ENCODE data around the gene STARD3. TPM values are rescaled to one million over a fixed set of nuclear protein-coding genes. Genes with fewer than 3 reads are reported as not detected.

The STARD3 gene
- total RNA-seq, 1 donor from 2014 or later = 87.6 TPM

DNA sequence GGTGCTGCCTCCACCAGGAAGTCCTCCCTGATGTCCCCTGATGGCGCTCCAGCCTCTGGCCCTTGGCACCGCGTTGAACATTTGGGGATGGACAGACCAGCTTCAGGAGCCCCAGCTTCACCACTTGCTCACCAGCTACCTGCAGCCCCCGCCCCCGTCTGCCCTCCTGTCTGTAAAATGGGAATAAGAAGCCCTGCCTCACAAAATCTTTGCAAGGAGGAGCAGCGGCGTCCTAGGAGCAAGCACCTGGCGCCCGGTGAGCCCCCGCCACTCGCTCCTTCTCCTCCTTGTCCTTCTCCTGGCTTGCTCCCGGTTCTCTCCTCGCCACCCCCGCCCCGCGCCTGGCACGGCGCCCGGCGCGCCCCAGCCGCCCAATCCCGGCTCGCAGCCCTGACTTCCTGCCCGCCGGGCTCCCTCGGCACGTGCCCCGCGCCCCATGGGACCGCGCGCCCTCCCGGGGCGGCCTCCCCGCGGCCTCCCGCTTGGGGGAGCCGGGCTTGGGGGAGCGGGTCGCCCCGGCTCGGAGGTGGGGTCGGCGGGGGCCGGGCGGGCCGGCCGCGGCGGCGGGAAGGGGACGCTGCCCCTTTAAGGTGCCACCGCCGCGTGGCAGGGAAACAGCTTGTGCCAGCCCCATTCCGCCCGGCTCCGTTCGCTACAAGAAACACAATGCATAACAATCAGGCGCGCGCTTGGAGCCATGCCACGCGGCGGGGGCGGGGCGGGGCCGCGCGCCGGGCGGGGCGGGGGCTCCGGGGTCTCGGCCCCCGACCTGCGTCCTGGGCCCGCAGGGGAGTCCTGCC, 19.3 kb upstream of the STARD3 start:
- intact Hi-C loops (cut with DNase I) = no loop called here
- no peaks in the 10 kb centered on the region for H3K9me3 ChIP-seq
- no peak overlapping the region for H3K27ac ChIP-seq
- TF ChIP-seq, protein P1, sequence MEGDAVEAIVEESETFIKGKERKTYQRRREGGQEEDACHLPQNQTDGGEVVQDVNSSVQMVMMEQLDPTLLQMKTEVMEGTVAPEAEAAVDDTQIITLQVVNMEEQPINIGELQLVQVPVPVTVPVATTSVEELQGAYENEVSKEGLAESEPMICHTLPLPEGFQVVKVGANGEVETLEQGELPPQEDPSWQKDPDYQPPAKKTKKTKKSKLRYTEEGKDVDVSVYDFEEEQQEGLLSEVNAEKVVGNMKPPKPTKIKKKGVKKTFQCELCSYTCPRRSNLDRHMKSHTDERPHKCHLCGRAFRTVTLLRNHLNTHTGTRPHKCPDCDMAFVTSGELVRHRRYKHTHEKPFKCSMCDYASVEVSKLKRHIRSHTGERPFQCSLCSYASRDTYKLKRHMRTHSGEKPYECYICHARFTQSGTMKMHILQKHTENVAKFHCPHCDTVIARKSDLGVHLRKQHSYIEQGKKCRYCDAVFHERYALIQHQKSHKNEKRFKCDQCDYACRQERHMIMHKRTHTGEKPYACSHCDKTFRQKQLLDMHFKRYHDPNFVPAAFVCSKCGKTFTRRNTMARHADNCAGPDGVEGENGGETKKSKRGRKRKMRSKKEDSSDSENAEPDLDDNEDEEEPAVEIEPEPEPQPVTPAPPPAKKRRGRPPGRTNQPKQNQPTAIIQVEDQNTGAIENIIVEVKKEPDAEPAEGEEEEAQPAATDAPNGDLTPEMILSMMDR (IDR thresholded peaks at IDR 0.05) = peak in 1 of 3 experiments; percentile 9
- H3K4me1 ChIP-seq = no peaks in the 10 kb centered on the region
- peak overlapping the region; percentile 70 to 79 for H3K4me3 ChIP-seq
- H3K27me3 ChIP-seq = no peaks in the 10 kb centered on the region
- DNase-seq (ENCODE audit: low spot score in 2 of 2) = peak in 1 of 2 donors; percentile 77
- H3K36me3 ChIP-seq = no peaks in the 10 kb centered on the region

DNA sequence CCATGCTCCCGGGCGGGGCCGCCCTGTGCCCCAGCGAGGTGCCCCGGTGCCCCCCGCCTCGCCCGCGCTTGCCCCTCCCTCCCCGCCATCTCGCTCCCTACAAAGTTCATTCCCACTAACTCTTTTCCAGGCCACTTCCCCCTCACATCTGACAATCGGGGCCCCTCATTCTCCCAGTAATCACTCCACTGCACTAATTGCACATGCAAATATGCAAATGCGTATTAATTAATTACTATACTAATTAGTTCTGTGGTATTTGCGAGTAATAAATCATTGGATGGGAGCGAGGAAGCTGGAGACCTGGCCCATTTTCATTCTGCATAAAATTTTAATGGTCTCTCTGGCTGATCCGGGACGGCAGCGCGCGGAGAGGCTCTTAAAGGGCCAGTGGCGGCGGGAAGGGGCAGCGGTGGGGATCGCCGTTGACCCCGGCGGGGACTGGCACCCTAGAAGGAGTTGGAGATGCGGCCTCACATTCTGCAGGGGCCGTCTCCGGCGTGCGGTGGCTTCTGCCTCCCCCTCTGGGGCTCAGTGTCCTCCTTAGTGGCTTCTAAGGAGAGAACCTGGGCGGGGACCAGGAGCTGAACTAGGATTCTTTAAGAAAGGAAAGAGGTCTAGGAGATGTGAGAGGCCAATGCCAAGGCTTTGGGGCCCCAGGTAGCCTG, 18.6 kb upstream of the STARD3 start:
- H3K9me3 ChIP-seq = no peaks in the 10 kb centered on the region
- TF ChIP-seq, protein P1 (IDR thresholded peaks at IDR 0.05) = no peak
- intact Hi-C loops (cut with DNase I) = no loop called here
- no peak for DNase-seq (ENCODE audit: low spot score in 2 of 2)
- peak overlapping the region; percentile 70 to 79 for H3K4me3 ChIP-seq
- H3K36me3 ChIP-seq = no peaks in the 10 kb centered on the region
- H3K4me1 ChIP-seq = peaks cover 0 to 2% of the 10 kb centered on the region in 2 donors
- no peaks in the 10 kb centered on the region for H3K27me3 ChIP-seq
- H3K27ac ChIP-seq = no peak overlapping the region

DNA sequence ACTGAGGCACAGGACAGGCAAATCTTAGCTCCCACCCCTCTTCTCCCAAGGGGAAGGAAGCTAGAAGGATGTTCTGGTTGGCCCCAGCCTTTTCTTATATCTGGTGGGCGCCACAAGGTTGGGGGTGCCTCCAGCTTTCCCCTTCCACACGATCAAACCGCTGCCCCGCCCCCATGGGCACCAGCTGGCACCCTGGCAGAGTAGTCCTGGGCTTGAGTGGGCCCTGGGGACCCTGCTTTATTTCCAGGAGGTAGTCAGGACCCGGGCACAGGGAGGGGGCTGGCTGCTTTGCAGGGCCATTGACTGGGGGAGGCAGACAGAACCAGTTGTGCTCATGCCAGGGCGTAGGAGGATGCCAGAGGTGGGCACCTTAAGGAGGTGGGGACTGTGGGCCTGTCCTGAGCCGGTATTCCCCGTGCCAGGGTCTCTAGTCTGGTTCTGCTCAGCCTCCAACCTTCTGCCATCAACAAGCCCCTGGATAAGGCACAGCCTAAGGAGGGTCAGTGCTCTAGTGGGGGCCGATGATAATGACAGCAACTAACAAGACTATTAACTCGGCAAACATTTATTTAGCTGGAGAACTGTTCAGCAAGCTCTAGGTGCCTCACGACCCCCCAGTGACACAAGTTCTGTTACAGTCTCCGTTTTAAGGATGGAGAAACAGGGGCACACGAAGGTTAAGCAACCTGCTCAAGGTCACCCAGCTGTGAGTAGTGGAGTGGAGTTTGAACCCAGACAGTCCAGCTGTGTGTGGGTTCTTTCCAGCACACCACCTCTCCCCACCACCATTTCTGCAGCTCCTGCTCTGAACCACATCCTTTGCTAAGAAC, 17.8 kb upstream of the STARD3 start:
- H3K4me3 ChIP-seq = peak overlapping the region in 1 of 2 donors; percentile 70
- H3K27ac ChIP-seq = no peak overlapping the region
- no peaks in the 10 kb centered on the region for H3K9me3 ChIP-seq
- no peak for DNase-seq (ENCODE audit: low spot score in 2 of 2)
- TF ChIP-seq, protein P1 (IDR thresholded peaks at IDR 0.05) = no peak
- intact Hi-C loops (cut with DNase I) = no loop called here
- no peaks in the 10 kb centered on the region for H3K36me3 ChIP-seq
- H3K27me3 ChIP-seq = no peaks in the 10 kb centered on the region
- peaks cover 0 to 2% of the 10 kb centered on the region in 2 donors for H3K4me1 ChIP-seq

DNA sequence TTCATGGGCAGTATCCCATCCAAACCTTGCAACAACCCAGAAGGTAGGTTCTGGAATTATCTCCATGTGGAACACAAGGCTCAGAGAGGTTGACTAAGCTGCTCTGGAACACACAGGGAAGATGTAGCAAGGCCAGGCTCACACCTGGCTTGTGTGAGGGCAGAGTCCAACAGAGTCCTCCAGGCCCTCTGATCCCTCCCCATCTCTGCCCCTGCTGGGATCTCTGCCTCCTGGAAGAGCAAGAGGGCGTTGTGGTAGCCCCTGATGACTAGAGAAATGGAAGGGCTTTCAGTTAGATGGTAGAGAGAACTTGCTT, 17.2 kb upstream of the STARD3 start:
- Histone ChIP-seq H3K27ac (no peak overlapping the region), H3K4me3 (no peak overlapping the region), H3K4me1 (peaks cover 0 to 2% of the 10 kb centered on the region in 2 donors), H3K9me3 (no peaks in the 10 kb centered on the region), H3K27me3 (no peaks in the 10 kb centered on the region), H3K36me3 (no peaks in the 10 kb centered on the region)
- intact Hi-C loops (cut with DNase I) = no loop called here
- TF ChIP-seq, protein P1 (IDR thresholded peaks at IDR 0.05) = no peak
- DNase-seq (ENCODE audit: low spot score in 2 of 2) = no peak

DNA sequence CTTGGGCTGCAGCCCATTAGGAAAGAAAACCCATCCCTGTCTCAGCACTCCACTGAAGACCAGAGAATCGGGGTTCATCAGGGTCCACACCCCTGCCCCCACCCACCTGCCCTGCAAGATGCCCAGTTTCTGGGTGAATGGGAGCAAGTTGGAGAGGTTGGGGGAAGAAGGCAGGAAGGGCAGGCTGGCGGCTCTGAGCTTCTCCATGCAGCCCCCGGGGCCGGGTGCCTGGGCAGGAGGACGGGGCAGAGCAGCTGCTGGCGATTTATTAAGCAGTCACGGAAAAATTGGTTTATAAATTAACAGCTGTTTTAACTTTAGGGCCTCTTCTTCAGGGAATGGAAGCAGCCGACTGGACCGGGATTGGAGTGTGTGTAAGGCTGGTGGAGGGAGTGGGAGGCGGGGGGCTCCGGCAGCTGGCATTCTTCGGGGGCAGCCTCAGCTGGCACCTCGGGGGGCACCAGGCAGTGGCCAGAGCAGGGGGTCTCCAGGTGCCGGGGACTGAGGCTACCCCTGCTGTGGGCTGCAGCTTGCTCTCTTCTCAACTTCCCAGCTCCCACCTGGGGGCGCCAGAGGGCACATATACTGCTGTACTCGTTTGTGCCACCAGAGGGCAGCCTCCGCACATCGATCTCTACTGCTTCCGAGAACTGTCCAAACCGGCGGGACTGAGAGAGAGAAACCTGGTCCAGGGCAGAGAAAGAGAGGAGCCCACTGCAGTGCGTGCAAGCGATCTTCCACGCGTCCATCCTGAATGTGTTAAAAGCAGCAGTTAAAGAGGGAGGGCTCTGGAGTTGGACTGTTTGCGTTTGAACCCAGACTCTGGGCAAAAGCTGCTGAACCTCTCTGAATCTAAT, 15.2 kb upstream of the STARD3 start:
- H3K9me3 ChIP-seq = no peaks in the 10 kb centered on the region
- no peak overlapping the region for H3K4me3 ChIP-seq
- peak; percentile 53 to 93 for DNase-seq (ENCODE audit: low spot score in 2 of 2)
- TF ChIP-seq, protein P1 (IDR thresholded peaks at IDR 0.05) = peak; percentile 98 to 100 (median 100)
- H3K27ac ChIP-seq = no peak overlapping the region
- H3K36me3 ChIP-seq = no peaks in the 10 kb centered on the region
- peaks cover 1 to 5% of the 10 kb centered on the region in 2 donors for H3K4me1 ChIP-seq
- H3K27me3 ChIP-seq = peaks cover 4% of the 10 kb centered on the region
- intact Hi-C loops (cut with DNase I) = loop anchor here (1.0 kb wide), 3 partner anchors 51 to 133 kb away; partner anchors contain the start of gene MIEN1

Data from ascending aorta (tissue), 2 donors.